PC-3 (cell line): ENCODE measurements around the gene EYS. TPM values are rescaled to one million over a fixed set of nuclear protein-coding genes. Genes with fewer than 3 reads are reported as not detected.

ENCODE experiments used
- ATAC-seq: fragments of 200-7000 bp; cut with Tn5 transposase; 2 replicates; pipeline ENCODE4 v1.9.1; 2020; ENCODE audit warnings: mild to moderate bottlenecking, moderate library complexity
- BruUV-seq: library from RNA; stranded (reverse); fragments of 400-500 nt; replicated peaks from 2 replicates; lab custom pipeline; 2021; lab: Mats Ljungman, UMichigan
- CTCF ChIA-PET: fragments of 300-600 bp; sonication (Branson Sonifier 250); formaldehyde crosslinking; loops from one replicate; lab custom pipeline; 2022; ENCODE audit warnings: antibody characterized with exemption; lab: Charles Lee
- POLR2A ChIA-PET: fragments of 300-600 bp; sonication (Branson Sonifier 250); formaldehyde crosslinking; loops from one replicate; lab custom pipeline; 2022; ENCODE audit warnings: antibody characterized with exemption; ENCODE audit not compliant: unreplicated experiment; lab: Charles Lee
- DNase-seq: peaks from one replicate; pipeline ENCODE4 v3.0.0-alpha.2; 2015
- H2AFZ ChIP-seq: fragments of 300-600 bp; sonication (generic); 2 replicates; pipeline ENCODE4 v1.6.0; 2016; ENCODE audit warnings: antibody characterized with exemption, low read length
- H3F3A ChIP-seq: fragments of 300-600 bp; sonication (generic); one replicate; pipeline ENCODE4 v1.6.0; 2017; ENCODE audit warnings: antibody characterized with exemption, low read length, control low read depth, mild to moderate bottlenecking; ENCODE audit not compliant: unreplicated experiment
- H3K27ac ChIP-seq: fragments of 300-600 bp; sonication (generic); 2 replicates; pipeline ENCODE4 v1.5.1; 2016; ENCODE audit warnings: mild to moderate bottlenecking, low read length
- H3K27me3 ChIP-seq: fragments of 300-600 bp; sonication (generic); 2 replicates; pipeline ENCODE4 v1.6.1; 2016; ENCODE audit warnings: low read length, mixed read lengths
- H3K36me3 ChIP-seq: fragments of 300-600 bp; sonication (generic); 2 replicates; pipeline ENCODE4 v1.6.1; 2016; ENCODE audit warnings: low read depth, mixed run types, low read length, mixed read lengths
- H3K4me1 ChIP-seq: fragments of 300-600 bp; sonication (generic); 2 replicates; pipeline ENCODE4 v1.5.1; 2016; ENCODE audit warnings: low read length; ENCODE audit not compliant: insufficient read depth
- H3K4me2 ChIP-seq: fragments of 300-600 bp; sonication (generic); 2 replicates; pipeline ENCODE4 v1.6.0; 2016; ENCODE audit warnings: low read length
- H3K4me3 ChIP-seq: fragments of 300-600 bp; sonication (generic); 2 replicates; pipeline ENCODE4 v1.5.1; 2016; ENCODE audit warnings: mild to moderate bottlenecking, low read length, mixed read lengths
- H3K79me2 ChIP-seq: fragments of 300-600 bp; sonication (generic); 2 replicates; pipeline ENCODE4 v1.6.1; 2017; ENCODE audit warnings: low read length, mixed read lengths
- H3K9ac ChIP-seq: fragments of 300-600 bp; sonication (generic); 2 replicates; pipeline ENCODE4 v1.6.0; 2016; ENCODE audit warnings: mild to moderate bottlenecking, low read length
- H3K9me2 ChIP-seq: fragments of 300-600 bp; sonication (generic); replicated peaks from 2 replicates; pipeline ENCODE4 v1.6.1; 2016; ENCODE audit warnings: mixed run types, low read length, mixed read lengths
- H3K9me3 ChIP-seq: fragments of 300-600 bp; sonication (generic); 2 replicates; pipeline ENCODE4 v1.6.1; 2016; ENCODE audit warnings: low read length, mixed read lengths
- H4K20me1 ChIP-seq: fragments of 300-600 bp; sonication (generic); 2 replicates; pipeline ENCODE4 v1.6.1; 2016; ENCODE audit warnings: low read length, mixed read lengths
- CTCF ChIP-seq: fragments of 300-600 bp; sonication (generic); conservative IDR thresholded peaks from 2 replicates; pipeline ENCODE4 v1.5.1; 2017; ENCODE audit warnings: antibody characterized with exemption, low read depth, mild to moderate bottlenecking, low read length
- EZH2 ChIP-seq: fragments of 300-600 bp; sonication (generic); IDR thresholded peaks from one replicate; pipeline ENCODE4 v1.6.1; 2017; ENCODE audit warnings: antibody characterized with exemption, mild to moderate bottlenecking, low read length; ENCODE audit not compliant: unreplicated experiment
- EZH2phosphoT487 ChIP-seq: fragments of 300-600 bp; sonication (generic); IDR thresholded peaks from 2 replicates; pipeline ENCODE4 v1.6.1; 2018; ENCODE audit warnings: mild to moderate bottlenecking, antibody characterized with exemption, low read length, borderline replicate concordance
- intact Hi-C: fragments of 100-400 bp; cut with micrococcal nuclease; formaldehyde crosslinking; loops from 2 replicates; pipeline ENCODE4 v1.9.0; 2023
- total RNA-seq: library from RNA; depleted of rRNA; stranded (reverse); fragments of >200 nt; gene quantifications from 2 replicates; pipeline ENCODE4 v1.2.3, GENCODE V29; 2014

EYS gene
- total RNA-seq, 1 experiment from 2014 or later = 0.07 TPM

GRCh38 chr6:63799813-63800212 is 1907.2 kb downstream of the EYS start:
- DNase-seq = no peak
- Histone ChIP-seq H3K4me1 (peaks cover 19% of the 10 kb centered on the region), H3K36me3 (no peaks in the 10 kb centered on the region; the same call in 1 of the 2 replicates), H3K79me2 (no peaks in the 10 kb centered on the region), H3K4me2 (no peak overlapping the region), H3K27ac (no peak overlapping the region), H4K20me1 (no peaks in the 10 kb centered on the region), H3K4me3 (no peak overlapping the region), H3K9ac (no peak overlapping the region), H3F3A (peaks cover 5% of the 10 kb centered on the region), H2AFZ (no peak overlapping the region), H3K9me3 (no peaks in the 10 kb centered on the region), H3K9me2 (no peaks in the 10 kb centered on the region), H3K27me3 (no peaks in the 10 kb centered on the region)
- BruUV-seq = no TSS peak
- intact Hi-C loops = loop anchor here (5.0 kb wide), 1 partner anchor 38 kb away; no protein-coding TSS in a partner anchor
- POLR2A ChIA-PET = no interaction called here
- no peak for ATAC-seq
- TF ChIP-seq EZH2 (no peak), EZH2phosphoT487 (no peak), CTCF (no peak)
- CTCF ChIA-PET = no interaction called here

- Histone ChIP-seq H3K27me3 (no peaks in the 10 kb centered on the region), H3K79me2 (no peaks in the 10 kb centered on the region), H3F3A (no peaks in the 10 kb centered on the region), H3K9me2 (no peaks in the 10 kb centered on the region), H3K4me2 (no peak overlapping the region), H2AFZ (no peak overlapping the region), H3K36me3 (no peaks in the 10 kb centered on the region; the same call in 1 of the 2 replicates), H3K9me3 (no peaks in the 10 kb centered on the region), H3K4me3 (no peak overlapping the region), H3K9ac (no peak overlapping the region), H3K27ac (no peak overlapping the region), H4K20me1 (no peaks in the 10 kb centered on the region), H3K4me1 (peaks cover 14% of the 10 kb centered on the region)
- intact Hi-C loops = no loop called here
- no peak for TF ChIP-seq EZH2
- no peak for TF ChIP-seq CTCF
- TF ChIP-seq EZH2phosphoT487 = no peak
- DNase-seq (no peak), ATAC-seq (no peak)
- ChIA-PET POLR2A (no interaction called here), CTCF (no interaction called here)
- BruUV-seq = no TSS peak
These were observed 1907.7 kb downstream of the EYS start for GRCh38 chr6:63799313-63799712.

- no peak overlapping the region for H3K4me3 ChIP-seq
- no peak overlapping the region for H3K27ac ChIP-seq
- ATAC-seq (no peak), DNase-seq (no peak)
- no peaks in the 10 kb centered on the region for H3F3A ChIP-seq
- intact Hi-C loops = no loop called here
- H3K4me1 ChIP-seq = peaks cover 12% of the 10 kb centered on the region
- ChIA-PET POLR2A (no interaction called here), CTCF (no interaction called here)
- H3K27me3 ChIP-seq = no peaks in the 10 kb centered on the region
- H3K4me2 ChIP-seq = no peak overlapping the region
- no peaks in the 10 kb centered on the region for H3K79me2 ChIP-seq
- no peak overlapping the region for H3K9ac ChIP-seq
- TF ChIP-seq EZH2phosphoT487 (no peak), CTCF (no peak), EZH2 (no peak)
- no peak overlapping the region for H2AFZ ChIP-seq
- no TSS peak for BruUV-seq
- H3K9me2 ChIP-seq = no peaks in the 10 kb centered on the region
- no peaks in the 10 kb centered on the region for H4K20me1 ChIP-seq
- H3K9me3 ChIP-seq = no peaks in the 10 kb centered on the region
- no peaks in the 10 kb centered on the region; the same call in 1 of the 2 replicates for H3K36me3 ChIP-seq
These were observed 1908.6 kb downstream of the EYS start for GRCh38 chr6:63798378-63798777.
